Memory B cell (primary cell): ENCODE measurements around the gene TAF10.

Source experiments
- ATAC-seq: fragments of 150-1000 bp; cut with Tn5 transposase; 2 replicates; pipeline ENCODE4 v1.10.0; 2021; ENCODE audit warnings: low read depth, mild to moderate bottlenecking, moderate library complexity
- DNase-seq, 2 donors: peaks; one replicate each; pipeline ENCODE4 v3.0.0; 2022; ENCODE audit warnings: low spot score in 2 of 2
- H3K27ac Mint-ChIP-seq: one replicate; pipeline ENCODE4 v1.8.0; 2022; ENCODE audit warnings: mild to moderate bottlenecking, moderate library complexity, mixed read lengths
- H3K27me3 Mint-ChIP-seq: one replicate; pipeline ENCODE4 v1.8.0; 2022; ENCODE audit warnings: mixed read lengths
- H3K36me3 Mint-ChIP-seq: one replicate; pipeline ENCODE4 v1.8.0; 2022; ENCODE audit warnings: mild to moderate bottlenecking, mixed read lengths
- H3K4me1 Mint-ChIP-seq: one replicate; pipeline ENCODE4 v1.8.0; 2022; ENCODE audit warnings: mixed read lengths
- H3K4me3 Mint-ChIP-seq: one replicate; pipeline ENCODE4 v1.8.0; 2022; ENCODE audit warnings: mild to moderate bottlenecking, moderate library complexity, mixed read lengths
- H3K9me3 Mint-ChIP-seq: one replicate; pipeline ENCODE4 v1.8.0; 2022; ENCODE audit warnings: mixed read lengths

TAF10 gene

DNA sequence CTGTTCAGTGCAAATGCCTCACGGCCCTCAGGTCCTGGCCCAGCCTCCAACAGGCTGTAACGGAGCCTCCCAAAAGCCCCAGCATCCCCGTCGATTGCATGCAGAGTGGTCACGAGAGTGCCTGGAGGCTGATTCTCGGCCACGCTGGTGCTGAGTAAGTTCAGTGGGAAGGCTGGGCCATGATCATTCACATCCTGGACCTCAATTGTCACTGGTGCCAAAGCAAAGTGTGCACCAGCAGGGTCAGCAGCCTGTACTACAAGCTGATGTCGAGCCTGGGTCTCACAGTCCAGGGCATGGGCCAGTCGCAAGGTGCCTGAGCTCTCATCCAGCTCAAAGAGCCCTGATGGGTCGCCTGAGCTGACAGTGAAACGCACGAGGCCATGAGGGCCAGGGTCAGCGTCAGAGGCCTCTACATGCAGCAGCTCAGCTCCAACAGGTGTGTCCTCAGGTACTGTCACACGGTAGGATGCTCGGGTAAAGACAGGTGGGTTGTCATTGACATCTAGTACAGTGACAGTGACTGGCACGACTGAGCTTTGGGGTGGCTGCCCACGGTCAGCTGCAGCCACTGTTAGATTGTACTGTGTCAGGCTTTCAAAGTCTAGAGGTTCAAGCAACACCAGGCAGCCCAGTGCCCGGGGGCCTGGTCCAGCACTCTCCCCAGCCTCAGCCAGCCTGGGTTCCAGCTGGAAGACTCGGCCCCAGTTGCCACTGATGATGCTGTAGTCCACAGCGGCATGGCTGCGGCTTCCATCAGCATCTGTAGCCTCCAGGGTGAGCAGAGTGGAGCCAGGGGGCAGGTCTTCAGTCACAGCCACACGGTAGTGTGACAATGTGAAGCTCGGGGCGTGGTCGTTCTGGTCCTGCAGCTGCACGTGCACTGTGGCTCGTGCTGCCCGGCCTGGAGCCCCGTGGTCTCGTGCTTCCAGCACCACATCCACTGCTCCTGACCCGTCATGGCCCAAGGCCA lies 11.7 kb upstream of the TAF10 start:
- no peak overlapping the region for H3K4me3 Mint-ChIP-seq
- no peaks in the 10 kb centered on the region for H3K27me3 Mint-ChIP-seq
- peaks cover 15% of the 10 kb centered on the region for H3K4me1 Mint-ChIP-seq
- H3K36me3 Mint-ChIP-seq: no peaks in the 10 kb centered on the region
- H3K27ac Mint-ChIP-seq: no peak overlapping the region
- ATAC-seq (no peak), DNase-seq (no peak)
- no peaks in the 10 kb centered on the region for H3K9me3 Mint-ChIP-seq

DNA sequence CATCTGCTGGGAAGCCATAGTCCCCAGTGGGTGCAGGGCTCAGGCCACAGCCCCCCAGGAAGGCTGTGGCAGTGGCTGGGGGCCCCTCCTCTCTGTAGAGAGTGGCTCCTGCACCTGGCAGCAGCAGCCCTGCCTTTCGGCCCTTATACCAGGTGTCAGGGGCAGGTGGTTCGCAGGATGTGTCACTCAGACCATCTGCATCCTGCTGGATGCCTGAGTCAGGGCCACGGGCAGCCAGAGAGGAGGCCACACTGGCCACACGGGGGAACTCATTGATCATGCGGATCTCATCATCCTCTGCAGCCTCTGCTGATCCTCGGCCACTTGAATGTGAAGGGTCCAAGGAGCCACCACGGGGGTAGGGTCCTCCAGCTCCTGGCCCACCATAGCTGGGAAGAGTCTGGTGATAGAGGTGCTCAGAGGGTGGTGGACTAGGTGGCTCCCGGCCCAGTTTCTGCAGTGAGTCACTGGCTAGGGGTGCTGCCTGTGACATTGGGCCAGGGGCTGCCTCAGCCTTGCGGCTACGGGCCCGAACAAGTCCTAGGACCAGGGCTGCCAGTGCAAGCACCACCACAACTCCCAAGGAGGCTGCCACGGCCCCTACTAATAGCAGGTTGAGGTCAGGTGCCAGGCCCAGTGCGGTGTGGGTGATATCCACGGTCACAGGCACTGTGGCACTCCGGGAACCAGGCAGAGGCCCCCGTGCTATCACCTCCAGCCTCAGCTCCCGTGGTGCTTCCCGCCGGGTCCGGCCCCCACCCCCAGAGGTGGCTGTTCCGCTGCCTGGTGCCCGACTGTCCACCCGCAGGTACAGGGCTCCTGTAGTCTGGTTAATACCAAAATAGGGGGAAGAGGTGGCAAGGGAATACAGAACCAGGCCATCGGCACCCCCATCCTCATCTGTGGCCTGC lies 10.5 kb upstream of the TAF10 start:
- Mint-ChIP-seq H3K27ac (no peak overlapping the region), H3K27me3 (no peaks in the 10 kb centered on the region), H3K9me3 (no peaks in the 10 kb centered on the region), H3K4me3 (no peak overlapping the region), H3K4me1 (peaks cover 10% of the 10 kb centered on the region), H3K36me3 (no peaks in the 10 kb centered on the region)
- no peak for DNase-seq
- no peak for ATAC-seq

DNA sequence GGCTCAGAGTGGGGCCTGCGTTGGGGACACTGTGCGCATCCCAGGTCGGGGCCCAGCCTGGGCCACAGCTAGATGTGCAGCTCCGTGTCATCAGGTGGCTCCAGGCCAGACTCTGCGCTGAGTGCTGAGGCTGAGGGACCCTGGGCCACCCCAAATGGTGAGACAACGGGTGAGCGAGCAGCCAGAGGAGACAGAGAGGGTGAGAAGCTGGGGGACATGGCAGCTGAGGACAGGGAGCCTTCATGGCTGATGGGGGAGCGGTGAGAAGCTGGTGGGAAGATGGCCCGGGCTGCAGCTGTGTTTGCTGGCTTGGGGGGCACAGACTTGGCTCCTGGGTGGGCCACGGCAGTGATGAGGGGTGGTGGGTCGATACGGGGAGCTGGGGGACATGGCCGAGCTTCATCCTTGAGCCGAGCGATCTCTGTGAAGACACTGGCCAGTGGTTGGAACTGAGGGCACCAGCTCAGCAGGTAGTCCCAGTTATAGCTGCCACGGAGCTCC lies 9.7 kb upstream of the TAF10 start:
- no peak overlapping the region for H3K4me3 Mint-ChIP-seq
- ATAC-seq: no peak
- peaks cover under 1% of the 10 kb centered on the region for H3K36me3 Mint-ChIP-seq
- H3K9me3 Mint-ChIP-seq: no peaks in the 10 kb centered on the region
- no peak overlapping the region for H3K27ac Mint-ChIP-seq
- H3K4me1 Mint-ChIP-seq: peaks cover 7% of the 10 kb centered on the region
- H3K27me3 Mint-ChIP-seq: no peaks in the 10 kb centered on the region
- DNase-seq: no peak

DNA sequence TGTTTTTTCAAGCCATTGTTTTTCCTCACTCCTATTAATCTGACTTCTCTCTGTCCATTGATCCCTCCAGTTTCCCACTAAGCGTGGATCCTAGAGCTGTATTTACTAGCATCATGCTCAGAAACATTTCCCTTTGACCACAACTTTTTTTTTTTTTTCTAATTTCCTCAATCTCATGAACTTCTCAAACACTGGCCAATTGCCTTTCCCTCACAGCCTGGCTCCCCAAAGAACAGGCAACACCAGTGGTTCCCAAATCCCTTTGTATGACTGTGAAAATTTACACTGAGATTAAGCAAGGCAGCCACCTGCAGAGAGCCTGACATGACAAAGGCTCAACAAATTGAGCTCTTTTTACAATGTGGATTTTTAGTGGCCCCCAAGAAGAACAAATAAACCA lies 8.6 kb upstream of the TAF10 start:
- peaks cover 9% of the 10 kb centered on the region for H3K36me3 Mint-ChIP-seq
- no peak overlapping the region for H3K27ac Mint-ChIP-seq
- peaks cover 11% of the 10 kb centered on the region for H3K4me1 Mint-ChIP-seq
- no peak overlapping the region for H3K4me3 Mint-ChIP-seq
- no peak for ATAC-seq
- DNase-seq: no peak
- no peaks in the 10 kb centered on the region for H3K27me3 Mint-ChIP-seq
- H3K9me3 Mint-ChIP-seq: no peaks in the 10 kb centered on the region

DNA sequence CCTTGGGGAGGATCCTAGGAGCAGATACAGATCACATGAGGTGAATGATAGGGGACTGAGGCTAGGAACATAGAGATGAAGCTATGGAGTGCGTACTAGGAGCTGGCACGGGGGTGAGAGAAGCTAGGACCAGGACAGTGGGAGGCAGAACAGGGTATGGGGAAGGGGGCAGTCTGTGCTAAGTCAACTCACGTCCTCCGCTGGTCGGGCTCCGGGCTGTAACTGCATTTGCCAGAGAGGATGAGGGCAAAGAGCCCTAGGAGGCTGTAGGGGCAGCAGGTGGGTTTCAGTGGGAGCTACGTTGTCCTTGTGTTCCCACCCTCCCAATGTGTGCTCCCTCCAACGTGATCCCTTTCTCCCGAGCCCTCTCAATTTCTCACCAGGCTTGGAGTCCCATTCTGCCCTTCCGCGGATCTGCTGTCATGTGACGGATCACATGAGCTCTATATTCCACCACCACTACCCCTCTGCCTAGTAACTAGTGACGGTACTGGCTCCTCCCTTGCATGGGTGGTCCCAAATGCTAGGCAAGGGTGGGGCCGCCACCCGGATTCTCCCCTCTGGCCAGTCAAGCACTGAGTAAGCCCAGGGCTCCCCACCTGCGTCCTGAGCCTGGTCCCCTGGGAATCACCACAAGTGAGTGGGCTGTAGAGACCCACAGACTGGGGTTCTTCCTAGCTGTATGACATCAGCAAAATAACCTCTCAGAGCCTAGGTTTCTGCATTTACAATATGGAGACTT lies 7.2 kb upstream of the TAF10 start, which contains the start of gene TPP1:
Gene TPP1 (minus strand): TSS at position 419 of the 742 bp plus-strand sequence. CDS start 22 bp downstream, at position 397.
- no peaks in the 10 kb centered on the region for H3K9me3 Mint-ChIP-seq
- H3K27ac Mint-ChIP-seq: no peak within 1 kb of the TSS
- DNase-seq (peak; percentile 92 to 95), ATAC-seq (peak; percentile 90)
- H3K4me3 Mint-ChIP-seq: no peak within 1 kb of the TSS
- no peaks in the 10 kb centered on the region for H3K27me3 Mint-ChIP-seq
- peaks cover 15% of the 10 kb centered on the region for H3K4me1 Mint-ChIP-seq
- peaks cover 18% of the 10 kb centered on the region for H3K36me3 Mint-ChIP-seq

DNA sequence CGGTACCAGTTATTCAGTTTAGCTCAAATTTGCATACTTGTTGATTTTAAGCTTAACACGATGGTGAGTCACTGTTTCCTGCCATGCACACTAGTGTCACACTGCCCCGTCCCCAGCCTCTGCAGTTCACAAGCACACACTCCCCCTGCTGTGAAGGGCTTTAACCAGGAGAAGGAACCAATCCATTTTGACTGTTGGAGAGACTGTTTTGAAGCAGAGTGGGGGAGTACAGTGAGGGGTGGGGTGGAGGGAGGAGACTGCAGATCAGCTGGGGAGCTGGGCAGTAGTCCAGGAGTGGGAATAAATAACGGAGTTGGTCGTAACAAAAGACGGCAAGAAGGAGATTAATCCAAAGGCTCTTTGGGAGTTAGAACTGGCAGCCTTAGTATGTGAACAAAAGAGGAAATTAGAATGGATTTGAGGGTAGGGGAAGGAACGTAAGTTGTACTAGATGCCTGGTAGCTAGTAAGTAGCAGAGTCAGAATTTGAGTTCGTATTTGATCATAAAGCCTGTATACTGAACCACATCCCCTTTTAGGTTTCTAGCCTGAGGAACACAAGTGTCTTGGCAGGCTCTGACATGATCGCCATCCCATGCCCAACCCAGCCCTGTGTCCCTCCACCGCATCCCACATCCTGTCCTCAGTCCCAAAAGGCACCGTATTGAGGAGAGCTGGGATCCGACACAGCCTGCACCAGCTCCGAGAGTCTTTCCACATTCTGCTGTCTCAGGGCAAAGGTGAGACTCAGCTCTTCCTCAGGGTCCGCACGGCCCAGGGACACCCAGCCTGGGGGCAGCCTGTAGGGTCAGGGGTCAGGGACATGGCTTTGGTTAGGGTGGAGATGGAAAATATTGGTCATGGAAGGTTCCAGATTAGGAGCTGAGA lies 6.3 kb upstream of the TAF10 start:
- Mint-ChIP-seq H3K4me3 (no peak overlapping the region), H3K36me3 (peaks cover 18% of the 10 kb centered on the region), H3K9me3 (no peaks in the 10 kb centered on the region), H3K4me1 (peaks cover 15% of the 10 kb centered on the region), H3K27ac (no peak overlapping the region), H3K27me3 (no peaks in the 10 kb centered on the region)
- ATAC-seq: peak; percentile 50
- peak; percentile 42 to 43 for DNase-seq

DNA sequence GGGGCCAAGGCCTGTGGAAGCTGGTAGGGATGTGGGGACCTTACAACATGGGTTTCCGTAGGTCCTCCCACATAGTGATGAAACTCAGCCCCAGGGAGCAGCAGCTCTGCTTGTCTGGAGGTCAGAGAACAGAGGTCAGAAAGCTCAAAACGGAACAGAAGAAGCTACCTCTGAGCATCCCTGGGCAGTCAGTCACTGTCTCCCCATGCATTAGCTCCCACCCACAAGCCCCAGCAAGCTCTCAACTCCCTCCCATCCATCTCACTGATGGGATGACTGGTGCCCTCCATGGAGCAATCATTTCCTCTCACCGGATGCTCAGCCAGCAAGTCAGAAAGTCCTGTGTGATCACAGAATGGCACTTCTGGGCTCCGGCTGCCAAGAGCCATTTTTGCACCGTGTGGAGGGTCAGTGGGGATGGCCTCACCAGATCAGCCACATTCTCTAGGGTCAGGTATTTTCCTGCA lies 5.3 kb upstream of the TAF10 start:
- Mint-ChIP-seq H3K4me1 (peaks cover 15% of the 10 kb centered on the region), H3K27ac (no peak overlapping the region), H3K4me3 (no peak overlapping the region), H3K27me3 (no peaks in the 10 kb centered on the region), H3K36me3 (peaks cover 18% of the 10 kb centered on the region), H3K9me3 (no peaks in the 10 kb centered on the region)
- DNase-seq (no peak), ATAC-seq (no peak)

DNA sequence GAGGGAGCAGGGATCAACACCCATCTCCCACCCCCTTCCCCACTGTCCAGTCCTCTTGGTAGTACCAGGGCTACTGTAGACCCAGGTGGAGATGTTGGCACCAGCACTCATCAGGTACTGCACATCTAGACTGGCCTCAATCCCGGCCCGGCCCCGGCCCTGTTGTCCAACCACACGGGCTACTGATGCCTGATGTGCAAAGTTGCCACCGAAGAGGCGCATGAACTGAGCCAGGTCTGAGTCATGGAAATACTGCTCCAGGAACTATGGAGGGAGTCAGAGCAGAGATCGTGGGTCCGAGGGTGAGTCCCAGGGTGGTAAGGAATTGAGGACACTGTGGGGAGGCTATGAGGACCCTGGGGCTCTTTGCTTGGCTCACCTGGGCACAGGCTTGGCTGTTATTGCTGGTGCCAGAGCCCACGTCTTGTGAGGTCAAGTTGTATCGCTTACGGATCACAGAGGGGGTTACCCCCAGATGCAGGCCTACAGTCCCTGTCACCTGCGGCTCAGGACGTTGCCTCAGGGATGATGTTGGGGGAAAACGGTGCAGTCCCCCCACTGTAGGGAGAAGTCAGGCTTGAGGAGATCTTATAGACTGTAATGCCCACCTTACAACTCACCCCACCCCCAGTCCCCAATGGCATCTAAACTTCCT lies 4.7 kb upstream of the TAF10 start:
- H3K4me3 Mint-ChIP-seq: peak overlapping the region; percentile 31
- ATAC-seq (no peak), DNase-seq (no peak)
- peaks cover 15% of the 10 kb centered on the region for H3K4me1 Mint-ChIP-seq
- no peak overlapping the region for H3K27ac Mint-ChIP-seq
- no peaks in the 10 kb centered on the region for H3K9me3 Mint-ChIP-seq
- peaks cover 18% of the 10 kb centered on the region for H3K36me3 Mint-ChIP-seq
- no peaks in the 10 kb centered on the region for H3K27me3 Mint-ChIP-seq

DNA sequence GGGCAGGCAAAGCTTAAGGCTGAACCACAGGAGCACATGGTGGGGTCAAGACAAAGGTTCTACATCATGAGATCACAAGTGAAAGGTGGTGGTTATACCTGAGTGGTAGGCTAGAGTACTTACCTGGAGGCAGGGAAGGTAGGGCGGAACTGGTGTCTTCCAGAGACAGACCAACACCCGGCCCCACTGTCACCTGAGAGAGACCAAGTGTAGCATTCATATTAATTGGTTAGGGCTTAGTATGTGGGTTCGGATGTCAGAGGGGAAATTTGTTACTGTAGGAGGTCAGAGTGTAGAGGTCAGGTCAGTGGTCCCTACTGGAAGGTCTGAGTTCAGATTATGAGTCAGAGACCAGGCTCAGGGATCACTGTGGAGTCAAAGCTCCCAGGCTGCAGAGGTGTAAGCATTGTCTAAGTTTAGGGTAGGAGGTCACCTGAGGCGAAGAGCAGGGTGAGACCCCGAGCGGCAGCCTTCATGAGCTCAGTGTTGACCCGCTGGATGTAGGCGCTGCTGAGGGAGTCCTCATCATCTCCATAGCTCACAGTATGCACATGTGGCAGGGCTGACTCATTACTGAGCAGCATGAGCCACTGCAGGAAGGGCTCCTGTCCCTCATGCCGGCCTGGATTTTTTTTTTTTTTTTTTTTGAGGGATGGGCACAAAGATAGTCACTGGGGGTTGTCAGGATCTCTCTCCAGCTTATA lies 4.0 kb upstream of the TAF10 start:
- peaks cover 19% of the 10 kb centered on the region for H3K4me1 Mint-ChIP-seq
- H3K27ac Mint-ChIP-seq: peak overlapping the region; percentile 82
- peaks cover 18% of the 10 kb centered on the region for H3K36me3 Mint-ChIP-seq
- H3K27me3 Mint-ChIP-seq: no peaks in the 10 kb centered on the region
- H3K4me3 Mint-ChIP-seq: no peak overlapping the region
- H3K9me3 Mint-ChIP-seq: no peaks in the 10 kb centered on the region
- DNase-seq: no peak
- no peak for ATAC-seq

DNA sequence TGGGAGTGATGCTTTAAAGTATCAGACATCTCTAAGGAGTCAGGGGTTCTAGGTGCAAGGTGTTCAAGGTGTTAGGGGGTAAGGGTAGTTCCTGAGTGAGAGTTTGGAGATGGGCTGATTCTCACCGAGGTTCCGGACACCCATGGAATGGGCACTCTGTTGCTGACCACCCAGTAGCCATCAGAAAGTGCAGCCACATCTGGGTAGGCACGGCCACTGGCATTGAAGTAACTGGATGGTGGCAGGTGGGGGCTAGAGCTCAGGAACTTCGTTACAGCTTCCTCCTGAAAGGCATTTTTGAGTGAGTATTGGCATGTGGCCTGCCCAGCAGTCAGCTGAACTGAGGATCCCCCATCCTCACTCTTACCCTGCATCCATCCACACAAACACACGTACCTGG lies 3.0 kb upstream of the TAF10 start:
- no peaks in the 10 kb centered on the region for H3K27me3 Mint-ChIP-seq
- ATAC-seq (no peak), DNase-seq (no peak)
- no peaks in the 10 kb centered on the region for H3K9me3 Mint-ChIP-seq
- H3K4me3 Mint-ChIP-seq: no peak overlapping the region
- peaks cover 25% of the 10 kb centered on the region for H3K4me1 Mint-ChIP-seq
- H3K27ac Mint-ChIP-seq: no peak overlapping the region
- peaks cover 20% of the 10 kb centered on the region for H3K36me3 Mint-ChIP-seq

DNA sequence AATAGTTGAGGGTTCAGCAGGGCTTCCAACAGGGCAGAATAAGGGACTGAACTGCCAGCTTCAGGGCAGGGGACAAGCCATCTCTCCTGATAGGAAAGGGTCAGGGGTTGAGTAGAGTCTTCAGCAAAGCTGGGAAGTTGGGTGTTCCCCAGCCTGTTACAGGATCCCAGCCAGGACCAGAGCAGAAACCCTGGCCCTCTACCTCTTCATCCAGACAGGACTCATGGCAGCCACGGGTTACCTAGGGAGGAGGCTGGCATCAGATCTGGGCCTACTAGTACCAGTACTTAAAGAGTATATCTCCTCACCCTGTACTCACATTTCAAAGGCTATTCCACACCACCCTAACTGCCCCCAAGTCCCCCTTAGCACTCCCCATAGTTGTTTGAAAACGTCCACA lies 2.4 kb upstream of the TAF10 start:
- peaks cover 25% of the 10 kb centered on the region for H3K4me1 Mint-ChIP-seq
- H3K9me3 Mint-ChIP-seq: no peaks in the 10 kb centered on the region
- DNase-seq: no peak
- ATAC-seq: no peak
- peaks cover 26% of the 10 kb centered on the region for H3K36me3 Mint-ChIP-seq
- H3K27ac Mint-ChIP-seq: no peak overlapping the region
- H3K4me3 Mint-ChIP-seq: no peak overlapping the region
- no peaks in the 10 kb centered on the region for H3K27me3 Mint-ChIP-seq

DNA sequence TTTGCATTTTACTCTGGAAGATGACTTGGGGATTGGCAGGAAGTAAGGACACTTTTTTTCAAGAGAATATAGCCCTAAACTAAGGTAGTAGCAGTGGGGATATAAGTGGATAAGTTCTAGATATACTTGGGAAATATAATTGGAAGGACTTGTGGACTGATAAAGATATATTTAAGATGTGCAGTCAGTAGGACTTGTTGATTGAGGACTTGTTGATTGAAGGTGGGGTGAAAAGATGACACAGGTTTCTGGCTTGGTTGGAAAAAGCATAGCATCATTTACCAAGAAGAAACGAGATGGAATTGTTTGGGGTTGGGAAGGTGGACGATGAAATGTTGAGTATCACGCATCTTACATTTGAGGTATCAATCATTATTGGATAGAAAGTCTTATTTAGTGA lies 1.5 kb upstream of the TAF10 start:
- H3K36me3 Mint-ChIP-seq: peaks cover 33% of the 10 kb centered on the region
- no peaks in the 10 kb centered on the region for H3K27me3 Mint-ChIP-seq
- DNase-seq (no peak), ATAC-seq (no peak)
- no peak overlapping the region for H3K4me3 Mint-ChIP-seq
- no peaks in the 10 kb centered on the region for H3K9me3 Mint-ChIP-seq
- H3K27ac Mint-ChIP-seq: no peak overlapping the region
- peaks cover 25% of the 10 kb centered on the region for H3K4me1 Mint-ChIP-seq
